Mucosa of stomach (tissue), 1 donor: ENCODE measurements around the gene RGS18.

Source experiments
- H3K27me3 ChIP-seq: one replicate; pipeline ENCODE4 v1.7.0; 2013; ENCODE audit warnings: mild to moderate bottlenecking, low read length; ENCODE audit not compliant: control insufficient read depth, insufficient read depth
- H3K36me3 ChIP-seq: one replicate; pipeline ENCODE4 v1.7.0; 2013; ENCODE audit warnings: low read length; ENCODE audit not compliant: control insufficient read depth, insufficient read depth
- H3K4me1 ChIP-seq: one replicate; pipeline ENCODE4 v1.7.0; 2013; ENCODE audit warnings: mild to moderate bottlenecking, low read length; ENCODE audit not compliant: control insufficient read depth, insufficient read depth
- H3K4me3 ChIP-seq: one replicate; pipeline ENCODE4 v1.7.0; 2013; ENCODE audit warnings: low read length
- H3K9ac ChIP-seq: one replicate; pipeline ENCODE4 v1.7.0; 2013; ENCODE audit warnings: mild to moderate bottlenecking, low read length, moderate library complexity
- H3K9me3 ChIP-seq: one replicate; pipeline ENCODE4 v1.7.0; 2013; ENCODE audit warnings: mild to moderate bottlenecking, low read length, moderate library complexity; ENCODE audit not compliant: control insufficient read depth
- donor health status: Pancreatic carcinoma.

The RGS18 gene

DNA sequence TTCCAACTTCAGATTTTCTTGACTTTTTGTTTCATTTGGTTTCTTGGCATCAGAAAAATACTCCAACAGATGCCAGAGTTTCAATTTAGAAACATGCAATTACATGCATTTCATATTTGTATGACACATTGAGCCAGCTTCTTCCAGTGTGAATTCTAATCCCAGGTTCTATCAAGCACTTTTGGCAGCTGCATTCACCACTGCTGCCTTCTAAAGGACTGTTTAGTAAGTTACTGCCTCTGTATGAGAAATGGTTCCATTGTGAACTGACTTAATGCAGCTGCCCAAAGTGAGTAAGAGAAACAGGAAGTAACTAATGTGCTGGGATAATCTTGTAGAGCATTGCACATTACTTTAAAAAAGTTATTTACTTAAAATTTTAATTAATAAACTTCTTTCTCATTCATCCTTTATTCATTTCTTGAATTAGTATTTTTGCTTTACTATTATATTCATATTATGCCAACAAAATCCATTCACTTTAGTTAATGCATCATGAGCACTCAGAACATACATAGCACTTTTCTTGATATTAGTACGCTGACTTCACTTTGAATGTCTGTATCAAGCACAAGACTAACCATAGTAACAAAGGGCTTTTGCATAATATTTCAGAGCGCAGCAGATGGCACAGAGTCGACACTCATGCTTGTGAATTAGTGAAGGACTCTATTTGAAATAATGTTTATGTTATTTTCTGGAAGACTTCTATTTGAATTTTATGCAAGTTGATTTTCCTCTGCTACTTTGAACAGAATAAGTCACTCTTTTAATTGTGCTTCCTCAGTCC lies 9.8 kb downstream of the RGS18 start:
- Histone ChIP-seq H3K9me3 (no peaks in the 10 kb centered on the region), H3K36me3 (no peaks in the 10 kb centered on the region), H3K4me1 (no peaks in the 10 kb centered on the region), H3K9ac (no peak overlapping the region), H3K4me3 (no peak overlapping the region), H3K27me3 (no peaks in the 10 kb centered on the region)

- Histone ChIP-seq H3K4me3 (no peak overlapping the region), H3K27me3 (no peaks in the 10 kb centered on the region), H3K9ac (no peak overlapping the region), H3K4me1 (no peaks in the 10 kb centered on the region), H3K36me3 (no peaks in the 10 kb centered on the region), H3K9me3 (no peaks in the 10 kb centered on the region)
Observed at GRCh38 chr1:192168964-192169363, 10.7 kb downstream of the RGS18 start.

- Histone ChIP-seq H3K4me1 (no peaks in the 10 kb centered on the region), H3K4me3 (no peak overlapping the region), H3K27me3 (no peaks in the 10 kb centered on the region), H3K9ac (no peak overlapping the region), H3K36me3 (no peaks in the 10 kb centered on the region), H3K9me3 (no peaks in the 10 kb centered on the region)
Observed at GRCh38 chr1:192170196-192170984, 12.1 kb downstream of the RGS18 start.

DNA sequence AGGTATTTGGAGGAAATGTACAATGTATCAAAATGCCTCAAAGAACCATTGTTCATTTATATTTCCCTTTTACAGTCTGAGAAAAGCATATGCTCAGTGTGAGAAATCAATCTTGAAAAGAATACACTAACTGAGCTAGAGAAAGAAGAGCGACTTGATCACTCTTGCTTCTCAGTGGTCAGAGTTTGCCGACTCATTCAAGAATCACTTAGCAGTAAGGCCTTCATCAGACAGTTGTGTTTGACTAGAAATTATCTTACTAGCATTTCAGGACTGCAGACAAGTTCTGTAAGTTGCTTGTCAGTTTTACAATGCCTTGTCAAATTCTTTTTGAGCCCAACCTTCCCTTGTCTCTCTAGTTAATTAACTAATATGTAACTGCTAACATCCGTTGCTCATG lies 12.9 kb downstream of the RGS18 start:
- no peaks in the 10 kb centered on the region for H3K9me3 ChIP-seq
- H3K4me1 ChIP-seq, result no peaks in the 10 kb centered on the region
- no peaks in the 10 kb centered on the region for H3K27me3 ChIP-seq
- no peaks in the 10 kb centered on the region for H3K36me3 ChIP-seq
- H3K4me3 ChIP-seq, result no peak overlapping the region
- H3K9ac ChIP-seq, result no peak overlapping the region

- Histone ChIP-seq H3K4me3 (no peak overlapping the region), H3K4me1 (no peaks in the 10 kb centered on the region), H3K9me3 (no peaks in the 10 kb centered on the region), H3K27me3 (no peaks in the 10 kb centered on the region), H3K9ac (no peak overlapping the region), H3K36me3 (no peaks in the 10 kb centered on the region)
Observed at GRCh38 chr1:192175971-192176370, 17.7 kb downstream of the RGS18 start.

GRCh38 chr1:192183788-192184187 lies 25.5 kb downstream of the RGS18 start:
- Histone ChIP-seq H3K27me3 (no peaks in the 10 kb centered on the region), H3K9me3 (no peaks in the 10 kb centered on the region), H3K4me1 (no peaks in the 10 kb centered on the region), H3K9ac (no peak overlapping the region), H3K4me3 (no peak overlapping the region), H3K36me3 (no peaks in the 10 kb centered on the region)

GRCh38 chr1:192186197-192186596 lies 27.9 kb downstream of the RGS18 start:
- Histone ChIP-seq H3K36me3 (no peaks in the 10 kb centered on the region), H3K9ac (no peak overlapping the region), H3K27me3 (no peaks in the 10 kb centered on the region), H3K4me1 (no peaks in the 10 kb centered on the region), H3K9me3 (no peaks in the 10 kb centered on the region), H3K4me3 (no peak overlapping the region)

DNA sequence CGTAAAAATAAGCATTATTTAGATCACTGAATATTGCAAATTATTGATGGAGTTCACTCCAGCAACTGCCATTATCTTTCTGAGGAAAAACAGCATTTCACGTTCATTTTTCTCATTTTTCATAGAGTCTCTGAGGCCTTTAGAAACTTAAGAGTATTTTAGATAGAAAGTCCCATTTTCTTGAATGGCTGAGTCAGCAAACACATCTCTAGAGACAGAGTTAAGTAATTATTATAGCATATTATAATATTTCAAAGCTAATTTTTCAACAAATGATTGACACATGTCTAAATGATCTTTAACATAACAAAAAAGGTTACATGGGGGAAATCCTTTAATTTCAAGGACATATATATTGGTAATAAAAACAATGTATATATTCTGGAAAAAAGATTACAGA lies 31.8 kb downstream of the RGS18 start:
- no peaks in the 10 kb centered on the region for H3K36me3 ChIP-seq
- no peak overlapping the region for H3K4me3 ChIP-seq
- H3K9me3 ChIP-seq, result no peaks in the 10 kb centered on the region
- H3K9ac ChIP-seq, result no peak overlapping the region
- no peaks in the 10 kb centered on the region for H3K27me3 ChIP-seq
- H3K4me1 ChIP-seq, result no peaks in the 10 kb centered on the region

DNA sequence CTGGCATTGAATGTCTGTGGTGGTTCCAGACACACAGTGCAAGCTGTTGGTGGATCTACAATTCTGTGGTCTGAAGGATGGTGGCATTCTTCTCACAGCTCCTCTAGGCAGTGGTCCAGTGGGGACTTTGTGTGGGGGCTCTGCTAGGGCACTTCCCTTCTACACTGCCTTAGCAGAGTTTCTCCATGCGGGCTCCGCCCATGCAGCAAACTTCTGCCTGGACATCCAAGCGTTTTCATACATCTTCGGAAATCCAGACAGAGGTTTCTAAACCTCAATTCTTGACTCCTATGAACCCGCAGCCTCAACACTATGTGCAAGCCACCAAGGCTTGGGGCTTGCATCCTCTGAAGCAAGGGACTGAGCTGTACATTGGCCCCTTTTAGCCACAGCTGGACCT lies 43.0 kb downstream of the RGS18 start:
- H3K9ac ChIP-seq, result no peak overlapping the region
- H3K4me3 ChIP-seq, result no peak overlapping the region
- no peaks in the 10 kb centered on the region for H3K4me1 ChIP-seq
- no peaks in the 10 kb centered on the region for H3K9me3 ChIP-seq
- no peaks in the 10 kb centered on the region for H3K27me3 ChIP-seq
- H3K36me3 ChIP-seq, result no peaks in the 10 kb centered on the region

- Histone ChIP-seq H3K4me3 (no peak overlapping the region), H3K27me3 (no peaks in the 10 kb centered on the region), H3K4me1 (no peaks in the 10 kb centered on the region), H3K9me3 (no peaks in the 10 kb centered on the region), H3K9ac (no peak overlapping the region), H3K36me3 (no peaks in the 10 kb centered on the region)
Observed at GRCh38 chr1:192224396-192224795, 66.1 kb downstream of the RGS18 start.

- no peaks in the 10 kb centered on the region for H3K27me3 ChIP-seq
- no peaks in the 10 kb centered on the region for H3K4me1 ChIP-seq
- H3K9me3 ChIP-seq, result no peaks in the 10 kb centered on the region
- H3K4me3 ChIP-seq, result no peak overlapping the region
- no peaks in the 10 kb centered on the region for H3K36me3 ChIP-seq
- no peak overlapping the region for H3K9ac ChIP-seq
Observed at GRCh38 chr1:192224846-192225245, 66.6 kb downstream of the RGS18 start.

DNA sequence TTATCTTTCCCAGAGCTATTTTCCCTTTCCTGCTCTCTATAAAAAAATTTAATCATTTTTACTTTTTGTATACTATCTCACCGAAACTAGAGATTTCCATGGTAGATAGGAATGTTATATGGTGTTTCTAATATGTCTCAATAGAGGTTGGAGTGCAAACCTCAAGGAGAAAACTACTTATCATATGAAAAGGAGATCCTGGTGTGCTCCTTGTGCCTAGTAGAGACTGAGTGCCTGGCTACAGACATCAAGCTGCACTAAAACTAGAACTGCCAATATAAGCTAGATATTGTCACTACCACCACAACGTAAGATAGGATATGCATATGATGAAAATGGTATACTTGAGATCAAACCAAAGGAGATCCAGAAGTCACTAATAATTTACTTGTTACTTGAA lies 67.0 kb downstream of the RGS18 start:
- no peaks in the 10 kb centered on the region for H3K27me3 ChIP-seq
- no peak overlapping the region for H3K4me3 ChIP-seq
- no peaks in the 10 kb centered on the region for H3K9me3 ChIP-seq
- H3K36me3 ChIP-seq, result no peaks in the 10 kb centered on the region
- H3K9ac ChIP-seq, result no peak overlapping the region
- no peaks in the 10 kb centered on the region for H3K4me1 ChIP-seq
